Measurements from ENCODE around the gene CTNNBL1.

The CTNNBL1 gene

DNA sequence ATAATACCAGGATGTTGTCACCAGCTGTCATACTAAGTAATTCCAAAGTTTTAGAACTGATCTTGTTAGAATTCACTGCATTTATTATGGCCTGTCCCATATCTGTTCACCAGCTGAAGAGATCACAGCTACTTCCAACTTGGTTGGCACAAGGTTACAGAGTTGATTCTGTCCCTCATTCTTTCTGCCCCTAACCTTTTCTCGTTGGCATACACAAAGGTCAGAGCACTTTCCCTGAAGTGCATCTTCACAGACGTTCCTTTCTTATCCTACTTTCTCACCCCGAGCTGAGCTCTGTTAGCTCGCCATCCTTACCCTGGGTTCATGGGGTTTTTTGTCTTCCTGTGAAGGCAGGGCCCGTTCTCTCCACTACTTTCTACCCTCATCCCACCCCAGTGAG, 143.1 kb downstream of the CTNNBL1 start:
- Histone ChIP-seq H3K27ac (no peak overlapping the region), H4K20me1 (ENCODE audit: insufficient read depth) (no peaks in the 10 kb centered on the region), H3K27me3 (ENCODE audit: insufficient read depth, low read depth) (no peaks in the 10 kb centered on the region), H3K4me1 (ENCODE audit: low read depth, poor library complexity, severe bottlenecking) (no peaks in the 10 kb centered on the region), H3K4me2 (no peak overlapping the region), H3K4me3 (IDR thresholded peaks at IDR 0.05; ENCODE audit: insufficient read depth, low read depth, low read length) (no peak overlapping the region), H2AFZ (ENCODE audit: low read depth) (no peak overlapping the region), H3K79me2 (ENCODE audit: insufficient read depth, low read depth) (no peaks in the 10 kb centered on the region), H3K9ac (no peak overlapping the region), H3K36me3 (ENCODE audit: insufficient read depth) (no peaks in the 10 kb centered on the region)
- TF ChIP-seq, protein P1, sequence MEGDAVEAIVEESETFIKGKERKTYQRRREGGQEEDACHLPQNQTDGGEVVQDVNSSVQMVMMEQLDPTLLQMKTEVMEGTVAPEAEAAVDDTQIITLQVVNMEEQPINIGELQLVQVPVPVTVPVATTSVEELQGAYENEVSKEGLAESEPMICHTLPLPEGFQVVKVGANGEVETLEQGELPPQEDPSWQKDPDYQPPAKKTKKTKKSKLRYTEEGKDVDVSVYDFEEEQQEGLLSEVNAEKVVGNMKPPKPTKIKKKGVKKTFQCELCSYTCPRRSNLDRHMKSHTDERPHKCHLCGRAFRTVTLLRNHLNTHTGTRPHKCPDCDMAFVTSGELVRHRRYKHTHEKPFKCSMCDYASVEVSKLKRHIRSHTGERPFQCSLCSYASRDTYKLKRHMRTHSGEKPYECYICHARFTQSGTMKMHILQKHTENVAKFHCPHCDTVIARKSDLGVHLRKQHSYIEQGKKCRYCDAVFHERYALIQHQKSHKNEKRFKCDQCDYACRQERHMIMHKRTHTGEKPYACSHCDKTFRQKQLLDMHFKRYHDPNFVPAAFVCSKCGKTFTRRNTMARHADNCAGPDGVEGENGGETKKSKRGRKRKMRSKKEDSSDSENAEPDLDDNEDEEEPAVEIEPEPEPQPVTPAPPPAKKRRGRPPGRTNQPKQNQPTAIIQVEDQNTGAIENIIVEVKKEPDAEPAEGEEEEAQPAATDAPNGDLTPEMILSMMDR (conservative IDR thresholded peaks at IDR 0.05; ENCODE audit: low read depth, low read length): no peak

- TF ChIP-seq, protein P1 (conservative IDR thresholded peaks at IDR 0.05; ENCODE audit: low read depth, low read length): no peak
- Histone ChIP-seq H3K4me3 (IDR thresholded peaks at IDR 0.05; ENCODE audit: insufficient read depth, low read depth, low read length) (no peak overlapping the region), H3K36me3 (ENCODE audit: insufficient read depth) (no peaks in the 10 kb centered on the region; the same call in 1 of the 2 replicates), H3K27ac (no peak overlapping the region), H3K27me3 (ENCODE audit: insufficient read depth, low read depth) (no peaks in the 10 kb centered on the region), H3K9ac (no peak overlapping the region), H2AFZ (ENCODE audit: low read depth) (no peak overlapping the region), H3K79me2 (ENCODE audit: insufficient read depth, low read depth) (no peaks in the 10 kb centered on the region), H3K4me1 (ENCODE audit: low read depth, poor library complexity, severe bottlenecking) (no peaks in the 10 kb centered on the region), H3K4me2 (no peak overlapping the region), H4K20me1 (ENCODE audit: insufficient read depth) (no peaks in the 10 kb centered on the region)
These were observed 144.1 kb downstream of the CTNNBL1 start for GRCh38 chr20:37837924-37838323.

DNA sequence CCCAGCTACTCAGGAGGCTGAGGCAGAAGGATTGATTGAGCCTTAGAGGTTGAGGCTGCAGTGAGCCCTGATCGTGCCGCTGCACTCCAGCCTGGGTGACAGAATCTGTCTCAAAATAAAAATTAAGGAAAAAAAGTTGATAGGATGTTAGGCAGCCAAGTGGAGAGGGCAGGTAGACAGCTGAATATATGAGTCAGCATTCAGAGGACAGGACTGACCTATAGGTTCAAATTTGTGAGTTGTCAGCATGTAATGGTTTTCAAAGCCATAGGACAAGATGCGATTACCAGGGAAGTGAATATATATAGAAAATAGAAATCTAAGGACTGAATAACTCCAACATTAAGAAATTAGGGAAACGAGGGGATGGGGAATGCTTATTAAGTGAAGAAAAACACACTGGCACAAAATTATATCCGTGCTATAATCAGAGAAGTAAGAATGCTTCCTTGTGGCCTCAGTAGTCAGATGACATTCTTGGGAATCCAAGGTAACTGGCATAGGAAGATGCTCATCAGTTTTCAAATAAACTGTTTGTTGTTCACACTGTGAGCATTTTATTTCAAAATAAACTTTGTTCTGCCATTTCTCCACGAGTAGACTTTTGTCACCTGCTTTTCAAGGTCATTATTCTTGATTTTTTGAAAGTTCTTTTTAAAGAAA, 145.1 kb downstream of the CTNNBL1 start:
- H3K27me3 ChIP-seq (ENCODE audit: insufficient read depth, low read depth): no peaks in the 10 kb centered on the region
- H3K27ac ChIP-seq: no peak overlapping the region
- H3K79me2 ChIP-seq (ENCODE audit: insufficient read depth, low read depth): no peaks in the 10 kb centered on the region
- no peaks in the 10 kb centered on the region for H4K20me1 ChIP-seq (ENCODE audit: insufficient read depth)
- no peak overlapping the region for H3K4me2 ChIP-seq
- H3K4me1 ChIP-seq (ENCODE audit: low read depth, poor library complexity, severe bottlenecking): no peaks in the 10 kb centered on the region
- no peaks in the 10 kb centered on the region; the same call in 1 of the 2 replicates for H3K36me3 ChIP-seq (ENCODE audit: insufficient read depth)
- no peak overlapping the region for H3K4me3 ChIP-seq (IDR thresholded peaks at IDR 0.05; ENCODE audit: insufficient read depth, low read depth, low read length)
- no peak overlapping the region for H3K9ac ChIP-seq
- no peak overlapping the region for H2AFZ ChIP-seq (ENCODE audit: low read depth)
- TF ChIP-seq, protein P1 (conservative IDR thresholded peaks at IDR 0.05; ENCODE audit: low read depth, low read length): no peak

DNA sequence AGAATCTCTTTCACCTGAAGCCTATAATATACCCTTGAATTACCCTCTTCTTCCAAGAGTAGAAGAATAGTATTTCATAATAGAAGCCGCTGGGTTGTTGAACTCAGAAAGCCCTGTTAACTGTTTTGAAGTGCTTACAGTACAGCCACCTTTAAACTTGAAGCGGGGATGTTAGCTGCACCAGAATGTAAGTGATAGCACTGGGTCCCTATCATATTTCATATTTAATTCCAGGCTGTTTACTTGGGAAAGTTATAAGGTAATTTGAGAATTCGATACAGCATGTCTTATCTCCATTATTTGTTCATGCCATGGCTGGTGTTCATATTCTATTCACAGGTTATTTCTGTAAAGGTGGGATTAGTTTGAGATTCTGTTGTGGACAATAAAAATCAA, 145.6 kb downstream of the CTNNBL1 start:
- TF ChIP-seq, protein P1 (conservative IDR thresholded peaks at IDR 0.05; ENCODE audit: low read depth, low read length): no peak
- Histone ChIP-seq H3K36me3 (ENCODE audit: insufficient read depth) (no peaks in the 10 kb centered on the region; the same call in 1 of the 2 replicates), H3K27ac (no peak overlapping the region), H3K9ac (no peak overlapping the region), H4K20me1 (ENCODE audit: insufficient read depth) (no peaks in the 10 kb centered on the region), H3K4me1 (ENCODE audit: low read depth, poor library complexity, severe bottlenecking) (no peaks in the 10 kb centered on the region), H3K79me2 (ENCODE audit: insufficient read depth, low read depth) (no peaks in the 10 kb centered on the region), H3K27me3 (ENCODE audit: insufficient read depth, low read depth) (no peaks in the 10 kb centered on the region), H3K4me3 (IDR thresholded peaks at IDR 0.05; ENCODE audit: insufficient read depth, low read depth, low read length) (no peak overlapping the region), H3K4me2 (no peak overlapping the region), H2AFZ (ENCODE audit: low read depth) (no peak overlapping the region)
